ENCODE measurements around the gene WDR19. TPM values are rescaled to one million over a fixed set of nuclear protein-coding genes. Genes with fewer than 3 reads are reported as not detected.

WDR19 gene
- total RNA-seq, 1 donor from 2014 or later = 20.8 TPM

- no peak overlapping the region for H3K4me3 ChIP-seq (ENCODE audit: low read depth, low read length)
- no peaks in the 10 kb centered on the region for H3K27me3 ChIP-seq (ENCODE audit: control insufficient read depth, insufficient read depth, low read length)
- FAIRE-seq (no peak), DNase-seq (ENCODE audit: low read depth) (no peak)
- no peak for TF ChIP-seq CTCF (IDR thresholded peaks at IDR 0.05; ENCODE audit: insufficient read depth, low read length, severe bottlenecking)
- H3K36me3 ChIP-seq (ENCODE audit: control insufficient read depth, insufficient read depth, low read length) = no peaks in the 10 kb centered on the region
These were observed 148.0 kb downstream of the WDR19 start for GRCh38 chr4:39330353-39330752.

- no peak for TF ChIP-seq CTCF (IDR thresholded peaks at IDR 0.05; ENCODE audit: insufficient read depth, low read length, severe bottlenecking)
- no peak for FAIRE-seq
These were observed 148.9 kb downstream of the WDR19 start for GRCh38 chr4:39331191-39331590.

More at GRCh38 chr4:39331191-39331590, 148.9 kb downstream of the WDR19 start:
- no peak overlapping the region for H3K4me3 ChIP-seq (ENCODE audit: low read depth, low read length)
- H3K27me3 ChIP-seq (ENCODE audit: control insufficient read depth, insufficient read depth, low read length) = no peaks in the 10 kb centered on the region
- no peak for DNase-seq (ENCODE audit: low read depth)
- H3K36me3 ChIP-seq (ENCODE audit: control insufficient read depth, insufficient read depth, low read length) = no peaks in the 10 kb centered on the region

Other genes starting within 250 kb of the WDR19 start
- 2.0 and 3.4 TPM in 2 replicates for gene TMEM156, start 150.1 kb upstream of the WDR19 start, total RNA-seq
- gene KLHL5, start 120.3 kb upstream of the WDR19 start, total RNA-seq = 84.6 and 121 TPM in 2 replicates
- gene RFC1, start 183.8 kb downstream of the WDR19 start, total RNA-seq = 48.2 and 112 TPM in 2 replicates
- gene KLB, start 224.4 kb downstream of the WDR19 start, total RNA-seq = under 0.01 TPM in 2 replicates